Astrocyte (in vitro differentiated cells and primary cell): ENCODE measurements around the gene HOXA4. TPM values are rescaled to one million over a fixed set of nuclear protein-coding genes. Genes with fewer than 3 reads are reported as not detected.

ENCODE experiments used
- DNase-seq: peaks from one replicate; pipeline ENCODE4 v3.0.0-alpha.2; 2010; ENCODE audit warnings: low read depth
- FAIRE-seq: peaks from 2 replicates; lab custom pipeline; 2011; peaks lifted over from hg19 to GRCh38; lab: Jason Lieb, UNC
- H2AFZ ChIP-seq: 2 replicates; pipeline ENCODE4 v1.6.0; 2012; ENCODE audit warnings: low read depth, low read length, inconsistent platforms
- H3K27ac ChIP-seq: 2 replicates; pipeline ENCODE4 v1.5.1; 2011; ENCODE audit warnings: low read depth, low read length, inconsistent platforms
- H3K27me3 ChIP-seq: 2 replicates; pipeline ENCODE4 v1.6.0; 2011; ENCODE audit warnings: low read length, inconsistent platforms; ENCODE audit not compliant: insufficient read depth
- H3K36me3 ChIP-seq: 2 replicates; pipeline ENCODE4 v1.5.1; 2011; ENCODE audit warnings: low read length, inconsistent platforms; ENCODE audit not compliant: insufficient read depth
- H3K4me1 ChIP-seq: 2 replicates; pipeline ENCODE4 v1.5.1; 2011; ENCODE audit warnings: low read length, inconsistent platforms; ENCODE audit not compliant: insufficient read depth
- H3K4me2 ChIP-seq: 2 replicates; pipeline ENCODE4 v1.6.0; 2012; ENCODE audit warnings: low read length, inconsistent platforms
- H3K4me3 ChIP-seq: 2 replicates; pipeline ENCODE4 v1.5.1; 2011; ENCODE audit warnings: low read depth, mild to moderate bottlenecking, low read length, inconsistent platforms; ENCODE audit not compliant: insufficient read depth
- H3K79me2 ChIP-seq: 2 replicates; pipeline ENCODE4 v1.6.0; 2012; ENCODE audit warnings: mild to moderate bottlenecking, low read length, inconsistent platforms; ENCODE audit not compliant: insufficient read depth
- H3K9ac ChIP-seq: 2 replicates; pipeline ENCODE4 v1.6.0; 2012; ENCODE audit warnings: mild to moderate bottlenecking, low read length, inconsistent platforms
- H3K9me3 ChIP-seq: 2 replicates; pipeline ENCODE4 v1.5.1; 2012; ENCODE audit warnings: low read depth, mild to moderate bottlenecking, low read length, inconsistent platforms; ENCODE audit not compliant: insufficient read depth
- H4K20me1 ChIP-seq: 2 replicates; pipeline ENCODE4 v1.6.0; 2012; ENCODE audit warnings: low read length, inconsistent platforms; ENCODE audit not compliant: insufficient read depth
- H3K27ac Mint-ChIP-seq: one replicate; pipeline ENCODE4 v1.8.0; 2021; ENCODE audit warnings: mild to moderate bottlenecking, mixed read lengths; ENCODE audit not compliant: unreplicated experiment
- H3K27me3 Mint-ChIP-seq: one replicate; pipeline ENCODE4 v1.8.0; 2021; ENCODE audit warnings: low read depth, mixed read lengths; ENCODE audit not compliant: unreplicated experiment
- H3K36me3 Mint-ChIP-seq: one replicate; pipeline ENCODE4 v1.8.0; 2021; ENCODE audit warnings: low read depth, mixed read lengths; ENCODE audit not compliant: unreplicated experiment
- H3K4me1 Mint-ChIP-seq: one replicate; pipeline ENCODE4 v1.8.0; 2021; ENCODE audit warnings: low read depth, mixed read lengths; ENCODE audit not compliant: unreplicated experiment
- H3K4me3 Mint-ChIP-seq: one replicate; pipeline ENCODE4 v1.8.0; 2021; ENCODE audit warnings: mild to moderate bottlenecking, moderate library complexity, mixed read lengths; ENCODE audit not compliant: unreplicated experiment
- H3K9me3 Mint-ChIP-seq: one replicate; pipeline ENCODE4 v1.8.0; 2021; ENCODE audit warnings: mild to moderate bottlenecking, mixed read lengths; ENCODE audit not compliant: unreplicated experiment
- EZH2 ChIP-seq: IDR thresholded peaks from 2 replicates; pipeline ENCODE4 v1.6.1; 2012; ENCODE audit warnings: mild to moderate bottlenecking, low read length, inconsistent platforms; ENCODE audit not compliant: insufficient read depth
- microRNA-seq: library from miRNA; unstranded; fragments of <30 nt; microRNA quantifications from one replicate; pipeline ENCODE4 v1.2.0, GENCODE V29; 2020
- total RNA-seq: library from RNA; stranded (reverse); gene quantifications from 2 replicates; pipeline ENCODE4 v1.2.1, GENCODE V29; 2021
- TF ChIP-seq, protein P1 (sequence below): IDR thresholded peaks from 2 replicates; pipeline ENCODE4 v1.5.1; 2011; ENCODE audit warnings: low read depth, mild to moderate bottlenecking, inconsistent platforms, low read length, moderate library complexity; ENCODE audit not compliant: insufficient read depth

HOXA4 gene
- total RNA-seq, 1 donor from 2014 or later, result not detected

DNA sequence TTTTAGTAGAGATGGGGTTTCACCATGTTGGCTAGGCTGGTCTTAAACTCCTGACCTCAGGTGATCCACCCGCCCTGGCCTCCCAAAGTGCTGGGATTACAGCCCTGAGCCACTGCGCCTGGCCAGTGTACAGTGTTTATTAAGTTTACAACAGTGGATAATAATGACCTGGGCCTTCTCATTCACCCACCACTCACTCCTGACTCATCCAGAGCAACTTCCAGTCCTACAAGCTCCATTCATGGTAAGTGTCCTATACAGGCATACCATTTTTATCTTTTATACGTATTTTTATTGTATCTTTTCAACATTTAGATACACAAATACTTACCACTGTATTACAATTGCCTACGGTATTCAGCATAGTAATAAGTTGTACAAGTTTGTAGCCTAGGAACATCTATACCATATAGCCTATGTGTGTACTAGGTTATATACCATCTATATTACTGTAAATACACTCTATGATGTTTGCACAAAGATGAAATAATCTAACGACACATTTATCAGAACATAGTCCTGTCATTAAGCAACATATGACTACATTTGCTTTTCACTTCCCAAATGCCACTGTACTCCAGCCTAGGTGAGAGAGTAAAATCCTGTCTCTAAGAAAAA is 51.8 kb downstream of the HOXA4 start:
- no peak for FAIRE-seq
- Histone ChIP-seq H3K79me2 (no peaks in the 10 kb centered on the region), H4K20me1 (no peaks in the 10 kb centered on the region), H3K4me1 (no peaks in the 10 kb centered on the region), H3K9me3 (no peaks in the 10 kb centered on the region), H3K9ac (no peak overlapping the region), H3K36me3 (no peaks in the 10 kb centered on the region), H2AFZ (no peak overlapping the region), H3K27ac (no peak overlapping the region), H3K4me2 (no peak overlapping the region), H3K27me3 (no peaks in the 10 kb centered on the region), H3K4me3 (no peak overlapping the region)
- Mint-ChIP-seq H3K36me3 (no peaks in the 10 kb centered on the region), H3K4me1 (peaks cover 8% of the 10 kb centered on the region), H3K9me3 (no peaks in the 10 kb centered on the region), H3K4me3 (no peak overlapping the region), H3K27me3 (peaks cover 11% of the 10 kb centered on the region), H3K27ac (no peak overlapping the region)
- DNase-seq, result no peak
- no peak for TF ChIP-seq EZH2
- TF ChIP-seq, protein P1, sequence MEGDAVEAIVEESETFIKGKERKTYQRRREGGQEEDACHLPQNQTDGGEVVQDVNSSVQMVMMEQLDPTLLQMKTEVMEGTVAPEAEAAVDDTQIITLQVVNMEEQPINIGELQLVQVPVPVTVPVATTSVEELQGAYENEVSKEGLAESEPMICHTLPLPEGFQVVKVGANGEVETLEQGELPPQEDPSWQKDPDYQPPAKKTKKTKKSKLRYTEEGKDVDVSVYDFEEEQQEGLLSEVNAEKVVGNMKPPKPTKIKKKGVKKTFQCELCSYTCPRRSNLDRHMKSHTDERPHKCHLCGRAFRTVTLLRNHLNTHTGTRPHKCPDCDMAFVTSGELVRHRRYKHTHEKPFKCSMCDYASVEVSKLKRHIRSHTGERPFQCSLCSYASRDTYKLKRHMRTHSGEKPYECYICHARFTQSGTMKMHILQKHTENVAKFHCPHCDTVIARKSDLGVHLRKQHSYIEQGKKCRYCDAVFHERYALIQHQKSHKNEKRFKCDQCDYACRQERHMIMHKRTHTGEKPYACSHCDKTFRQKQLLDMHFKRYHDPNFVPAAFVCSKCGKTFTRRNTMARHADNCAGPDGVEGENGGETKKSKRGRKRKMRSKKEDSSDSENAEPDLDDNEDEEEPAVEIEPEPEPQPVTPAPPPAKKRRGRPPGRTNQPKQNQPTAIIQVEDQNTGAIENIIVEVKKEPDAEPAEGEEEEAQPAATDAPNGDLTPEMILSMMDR, result no peak

Small RNA genes within 50 kb of the gene (microRNA-seq; reads per million reads assigned to microRNA genes)
- 2,850 reads per million, percentile 88 among the genes with 10 or more reads in this experiment for gene MIR196B

Other genes starting within 250 kb of the HOXA4 start
- gene HOXA1, start 34.8 kb downstream of the HOXA4 start, total RNA-seq, result 0.23 TPM in 1 of 2 replicates, not detected in the other
- not detected in 2 replicates for gene HOXA2, start 28.1 kb downstream of the HOXA4 start, total RNA-seq
- gene HOXA5, start 12.9 kb upstream of the HOXA4 start, total RNA-seq, result not detected in 2 replicates
- not detected in 2 replicates for gene HOXA6, start 17.0 kb upstream of the HOXA4 start, total RNA-seq
- not detected in 2 replicates for gene HOXA3, start 21.8 kb upstream of the HOXA4 start, total RNA-seq
- gene HOXA7, start 25.9 kb upstream of the HOXA4 start, total RNA-seq, result not detected in 2 replicates
- gene HOXA9, start 34.8 kb upstream of the HOXA4 start, total RNA-seq, result not detected in 2 replicates
- not detected in 2 replicates for gene HOXA10, start 43.6 kb upstream of the HOXA4 start, total RNA-seq
- gene HOXA11, start 54.5 kb upstream of the HOXA4 start, total RNA-seq, result not detected in 2 replicates
- not detected in 2 replicates for gene HOXA13, start 69.3 kb upstream of the HOXA4 start, total RNA-seq
- gene EVX1, start 112.0 kb upstream of the HOXA4 start, total RNA-seq, result not detected in 2 replicates